ENCODE data around the gene TMEM39B.
"Not testable (repeated sequence)": the region's sequence is repeated elsewhere in the genome, so short reads cannot be mapped to it uniquely, and the experiment has no call there.

Gene TMEM39B

DNA sequence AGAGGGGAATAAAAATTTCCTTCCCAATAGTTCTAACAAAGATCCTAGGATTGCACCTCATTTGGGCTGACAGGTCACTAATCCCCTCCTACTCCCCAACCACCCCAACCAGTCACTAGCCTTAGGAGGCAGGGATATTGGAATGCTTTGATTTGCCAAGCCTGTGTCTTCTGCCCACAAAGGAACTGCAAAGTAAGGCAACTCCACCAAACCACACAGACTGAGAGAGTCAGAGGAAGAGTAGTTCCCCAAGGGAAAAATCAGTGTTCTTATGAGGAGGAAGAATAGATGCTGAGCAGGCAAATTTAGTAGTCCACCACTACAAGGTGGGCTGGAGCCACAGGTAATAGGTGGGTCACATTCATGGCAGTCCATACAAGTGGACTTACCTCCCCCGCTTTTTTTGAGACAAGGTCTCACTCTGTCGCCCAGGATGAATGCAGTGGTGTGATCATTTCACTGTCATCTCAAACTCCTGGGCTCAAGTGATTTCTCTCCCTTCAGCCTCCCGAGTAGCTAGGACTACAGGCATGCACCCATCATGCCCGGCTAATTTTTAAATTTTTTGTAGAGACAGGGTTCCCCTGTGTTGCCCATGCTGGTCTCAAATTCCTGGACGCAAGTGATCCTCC is 3.7 kb upstream of the TMEM39B start:
- no peak for DNase-seq (ENCODE audit: low read depth in 2 of 2)

GRCh38 chr1:32071758-32072621 is 749 bp upstream of the TMEM39B start:
- peak in 1 of 2 donors; percentile 12 for DNase-seq (ENCODE audit: low read depth in 2 of 2)

DNA sequence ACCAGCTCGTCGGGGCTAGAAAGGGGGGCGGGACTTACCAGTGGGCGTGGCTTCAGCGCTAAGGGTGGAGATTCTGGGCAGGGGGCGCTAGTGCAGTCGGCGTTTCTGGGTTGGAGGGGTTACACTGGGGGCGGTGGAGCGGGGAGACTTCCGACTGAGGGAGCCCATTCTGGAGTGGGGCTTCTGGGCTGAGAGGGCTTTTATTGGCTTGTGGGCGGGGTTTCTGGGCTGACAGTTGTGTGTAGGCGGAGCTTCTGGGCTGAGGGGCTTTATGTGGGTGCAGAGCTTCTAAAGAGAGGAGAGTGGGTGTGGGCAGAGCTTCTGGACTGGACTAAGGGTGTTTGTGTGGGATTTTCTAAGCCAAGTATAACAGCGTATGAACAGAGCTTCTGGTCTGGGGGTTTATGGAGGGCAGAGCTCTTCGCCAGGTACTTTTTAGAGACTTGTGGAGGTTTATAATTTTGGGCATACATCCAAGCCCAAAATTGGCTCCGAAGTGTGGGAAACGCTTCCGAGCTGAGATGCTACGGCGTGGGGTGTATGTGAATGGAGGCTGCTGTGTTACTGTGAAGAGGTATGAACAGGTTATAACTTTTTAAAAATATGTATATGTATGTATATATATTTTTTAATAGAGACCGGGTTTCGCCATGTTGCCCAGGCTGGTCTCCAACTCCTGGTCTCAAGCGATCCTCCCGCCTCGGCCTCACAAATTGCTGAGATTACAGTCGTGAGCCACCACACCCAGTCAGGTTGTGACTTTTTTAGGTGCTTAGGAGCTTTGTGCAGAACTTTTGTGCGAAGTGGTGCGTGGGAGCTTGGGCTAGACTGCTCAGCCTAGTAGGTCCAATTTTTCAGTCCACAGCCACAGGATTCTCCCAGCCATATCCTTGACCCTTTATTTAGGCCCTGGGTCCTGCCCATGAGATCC is 825 bp downstream of the TMEM39B start:
- DNase-seq (ENCODE audit: low read depth in 2 of 2): no peak

DNA sequence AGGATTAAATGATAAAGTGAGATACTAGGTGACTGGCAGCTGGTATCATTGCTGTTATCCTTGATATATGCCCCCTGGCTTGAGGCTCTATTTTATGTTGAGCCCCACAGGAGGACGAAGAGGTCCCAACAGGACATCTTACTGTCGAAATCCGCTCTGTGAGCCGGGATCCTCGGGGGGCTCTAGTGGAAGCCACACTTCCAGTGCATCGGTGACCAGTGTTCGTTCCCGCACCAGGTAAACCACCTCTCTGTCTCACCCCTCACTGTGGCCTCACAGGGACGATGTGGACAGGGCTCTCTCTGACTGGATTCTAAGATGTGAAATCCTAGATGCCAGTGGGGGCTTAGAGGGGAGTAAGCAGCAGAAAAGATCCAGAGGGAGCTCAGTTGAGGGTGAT is 2.1 kb downstream of the TMEM39B start:
- DNase-seq (ENCODE audit: low read depth in 2 of 2): no peak

DNA sequence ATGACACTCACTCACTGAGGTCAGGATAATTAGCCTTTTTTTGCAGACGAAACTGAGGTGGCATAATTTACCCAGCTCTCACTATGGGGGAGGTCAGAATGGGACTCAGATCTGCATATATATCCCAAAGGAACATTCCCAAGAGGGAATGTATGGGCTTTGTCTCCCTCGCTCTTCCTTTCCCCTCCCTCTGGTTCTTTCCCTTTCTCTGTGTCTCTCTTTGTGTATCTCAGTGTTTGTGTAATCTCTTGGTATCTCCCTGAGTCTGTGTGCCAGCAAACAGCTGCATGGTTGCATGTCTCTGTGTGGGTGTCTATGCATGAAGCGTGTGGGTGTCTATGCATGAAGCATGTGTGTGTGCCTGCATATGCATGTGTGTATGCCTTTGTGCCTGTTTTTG is 4.7 kb downstream of the TMEM39B start:
- DNase-seq (ENCODE audit: low read depth in 2 of 2): no peak

DNA sequence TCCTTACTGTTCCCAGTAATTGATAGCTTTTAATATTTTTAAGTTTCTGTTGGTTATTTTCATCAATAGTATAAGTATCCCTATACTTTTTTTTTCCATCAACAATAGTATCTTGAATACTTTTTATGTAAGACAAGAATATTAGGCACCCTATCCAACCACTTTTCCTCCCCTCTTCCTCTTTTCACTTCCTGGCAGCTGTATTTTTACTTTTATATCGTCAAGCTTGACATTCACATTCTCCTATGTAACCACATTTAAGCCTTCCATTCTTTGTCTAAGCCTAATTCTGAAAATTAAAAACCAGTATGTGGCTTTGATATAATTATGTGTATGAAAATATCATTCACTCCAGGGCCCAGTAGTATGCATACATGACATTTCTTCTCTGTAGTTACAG is 9.3 kb downstream of the TMEM39B start:
- DNase-seq (ENCODE audit: low read depth in 2 of 2): no peak

DNA sequence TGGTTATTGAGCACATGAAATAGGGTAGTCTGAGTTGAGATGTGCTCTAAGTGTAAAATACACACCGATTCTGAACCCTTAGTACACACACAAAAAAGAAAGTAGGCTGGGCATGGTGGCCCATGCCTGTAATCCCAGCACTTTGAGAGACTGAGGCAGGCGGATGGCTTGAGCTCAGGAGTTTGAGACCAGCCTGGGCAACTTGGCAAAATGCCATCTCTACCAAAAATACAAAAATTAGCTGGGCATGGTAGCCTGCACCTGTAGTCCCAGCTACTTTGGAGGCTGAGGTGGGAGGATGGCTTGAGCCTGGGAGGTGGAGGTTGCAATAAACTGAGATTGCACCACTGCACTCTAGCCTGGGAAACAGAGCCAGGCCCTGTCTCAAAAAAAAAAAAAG is 13.6 kb downstream of the TMEM39B start:
- not testable (repeated sequence) for DNase-seq (ENCODE audit: low read depth in 2 of 2)

DNA sequence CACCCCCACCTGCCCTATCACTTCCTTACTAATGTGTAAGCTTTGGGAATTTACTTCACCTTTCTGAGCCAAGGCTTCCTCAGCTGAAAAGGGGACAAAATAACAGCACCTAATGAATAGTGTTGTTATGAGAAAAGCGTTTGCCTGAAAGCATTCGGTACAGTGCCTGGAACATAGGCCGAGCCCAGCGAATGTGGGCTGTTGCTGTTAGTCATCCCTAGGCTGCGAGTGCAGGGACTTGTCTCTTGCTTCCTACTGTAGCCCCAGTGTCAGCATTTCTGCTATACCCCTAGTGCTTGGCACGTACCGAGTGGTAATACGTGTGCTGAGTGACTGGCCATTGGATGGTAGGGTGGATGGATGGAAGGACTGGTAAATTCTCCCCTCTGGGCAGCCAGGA is 18.4 kb downstream of the TMEM39B start:
- no peak for DNase-seq (ENCODE audit: low read depth in 2 of 2)

GRCh38 chr1:32091591-32091990 is 18.9 kb downstream of the TMEM39B start:
- DNase-seq (ENCODE audit: low read depth in 2 of 2): no peak

DNA sequence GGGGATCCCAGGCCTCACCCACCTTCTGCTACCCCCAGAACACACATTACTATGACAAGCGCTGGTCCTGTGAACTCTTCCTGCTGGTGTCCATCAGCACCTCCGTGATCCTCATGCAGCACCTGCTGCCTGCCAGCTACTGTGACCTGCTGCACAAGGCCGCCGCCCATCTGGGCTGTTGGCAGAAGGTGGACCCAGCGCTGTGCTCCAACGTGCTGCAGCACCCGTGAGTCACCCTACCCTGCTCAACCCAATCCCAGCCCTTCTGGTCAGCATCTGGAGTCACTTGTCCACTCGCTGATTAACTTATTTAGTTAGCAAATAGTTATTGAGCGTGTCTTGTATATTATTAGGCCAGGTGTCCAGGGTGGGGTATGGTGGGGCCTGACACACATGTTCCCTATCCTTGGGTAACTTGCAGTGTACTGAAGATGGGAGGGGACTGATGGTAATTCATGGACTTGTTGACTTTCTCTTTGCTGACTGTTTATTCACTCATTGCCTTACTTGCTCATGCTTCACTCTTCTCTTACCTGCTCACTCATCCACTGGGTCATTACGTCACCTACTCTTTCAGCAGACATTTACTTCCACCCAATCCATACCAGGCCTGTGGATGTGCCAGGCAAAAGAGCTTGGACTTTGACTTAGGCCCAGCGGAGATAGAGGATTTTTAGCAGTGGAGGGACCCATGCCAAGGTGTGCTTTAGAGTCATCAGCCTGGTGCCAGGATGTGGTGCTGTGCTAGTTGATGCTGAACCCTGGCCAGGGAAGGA is 22.2 kb downstream of the TMEM39B start:
- no peak for DNase-seq (ENCODE audit: low read depth in 2 of 2)

- DNase-seq (ENCODE audit: low read depth in 2 of 2): no peak
Measured at GRCh38 chr1:32099426-32099825, 26.7 kb downstream of the TMEM39B start.

- no peak for DNase-seq (ENCODE audit: low read depth in 2 of 2)
Measured at GRCh38 chr1:32100359-32100758, 27.6 kb downstream of the TMEM39B start.

- DNase-seq (ENCODE audit: low read depth in 2 of 2): no peak
Measured at GRCh38 chr1:32100807-32101708, 28.3 kb downstream of the TMEM39B start.

- no peak for DNase-seq (ENCODE audit: low read depth in 2 of 2)
Measured at GRCh38 chr1:32104127-32104526, 31.4 kb downstream of the TMEM39B start.

DNA sequence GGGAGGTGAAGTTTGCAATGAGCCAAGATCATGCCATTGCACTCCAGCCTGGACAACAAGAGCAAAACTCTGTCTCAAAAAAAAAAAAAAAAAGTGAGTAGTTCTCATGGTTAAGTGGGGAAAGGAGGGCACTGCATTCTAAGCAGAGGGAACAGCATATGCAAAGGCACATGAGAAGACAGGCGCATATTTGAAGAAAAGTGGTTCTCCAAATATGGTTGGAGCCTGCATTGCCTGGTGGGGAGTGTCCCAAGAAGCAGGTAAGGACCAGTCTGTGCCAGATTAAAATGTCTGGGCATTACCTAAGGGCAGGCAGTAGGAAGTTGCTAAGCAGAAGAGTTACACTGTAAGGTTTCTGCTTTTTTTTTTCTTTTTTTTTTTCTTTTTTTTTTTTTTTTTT is 32.6 kb downstream of the TMEM39B start:
- no peak for DNase-seq (ENCODE audit: low read depth in 2 of 2)

GRCh38 chr1:32106663-32107275 is 34.0 kb downstream of the TMEM39B start:
- DNase-seq (ENCODE audit: low read depth in 2 of 2): no peak

DNA sequence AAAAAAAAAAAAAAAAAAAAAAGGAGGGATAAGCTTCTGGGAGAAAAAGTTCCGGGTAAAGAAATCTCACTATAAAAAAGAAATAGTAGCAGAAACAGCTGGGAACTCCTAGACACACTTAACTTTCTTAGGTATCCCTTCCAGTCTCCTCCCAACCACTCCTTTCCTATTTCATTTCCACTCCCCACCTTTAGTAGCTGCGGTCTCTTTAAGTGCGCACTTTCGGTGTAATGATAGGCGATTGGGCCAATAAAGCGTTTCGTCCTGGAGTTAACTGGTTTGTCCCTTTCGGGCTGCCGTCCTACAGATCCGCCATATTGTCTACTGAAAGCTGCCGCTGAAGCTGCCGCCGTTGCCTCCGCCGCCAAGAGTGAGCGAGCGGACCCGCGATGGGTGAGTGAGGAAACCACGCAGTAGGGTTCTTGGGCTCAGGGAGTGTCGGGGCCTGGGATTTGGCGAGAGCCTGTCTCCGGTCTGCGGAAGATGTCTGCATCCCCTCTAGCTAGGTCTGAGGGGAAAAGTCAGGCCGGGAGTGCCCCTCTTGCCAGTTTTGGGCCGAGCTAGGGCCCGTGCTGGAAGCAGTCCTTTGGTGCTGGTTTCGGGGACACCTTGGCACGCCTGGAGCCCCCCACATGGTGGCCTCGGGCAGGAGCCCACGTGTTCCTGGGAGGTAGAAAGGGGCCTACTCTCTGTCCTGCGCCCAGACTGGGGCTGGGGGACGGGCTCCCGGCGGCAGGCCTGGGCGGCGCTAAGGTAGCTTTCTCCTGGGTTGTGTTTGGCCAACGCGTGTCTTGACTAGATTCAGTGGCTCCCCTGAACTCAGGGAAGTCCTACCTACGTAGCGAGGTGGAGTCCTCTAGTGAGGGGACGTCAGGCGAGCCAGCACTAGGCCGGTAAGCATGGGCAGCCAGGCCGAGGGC is 35.3 kb downstream of the TMEM39B start, which contains the start of gene KPNA6:
Gene KPNA6 (plus strand): TSS at position 315 of the 920 bp plus-strand sequence. CDS start 75 bp downstream, at position 390.
- peak; percentile 75 to 82 for DNase-seq (ENCODE audit: low read depth in 2 of 2)

GRCh38 chr1:32111040-32111623 is 38.4 kb downstream of the TMEM39B start:
- no peak for DNase-seq (ENCODE audit: low read depth in 2 of 2)

Data from stimulated activated CD4-positive, alpha-beta T cell treated with anti-CD3 and anti-CD28 coated beads, Interleukin-4, amount 100 ng/mL, for 48 hours (primary cell).